WI38 (cell line): ENCODE measurements around the gene LAMA3.

Experiments used
- H3K4me3 ChIP-seq: 2 replicates; pipeline ENCODE4 v1.5.1; 2011; ENCODE audit warnings: low read depth, mild to moderate bottlenecking, control low read depth, low read length
- TF ChIP-seq, protein P1 (sequence below): IDR thresholded peaks from 2 replicates; pipeline ENCODE4 v1.5.1; 2012; ENCODE audit warnings: low read depth, mild to moderate bottlenecking, control low read depth, low read length

The LAMA3 gene

DNA sequence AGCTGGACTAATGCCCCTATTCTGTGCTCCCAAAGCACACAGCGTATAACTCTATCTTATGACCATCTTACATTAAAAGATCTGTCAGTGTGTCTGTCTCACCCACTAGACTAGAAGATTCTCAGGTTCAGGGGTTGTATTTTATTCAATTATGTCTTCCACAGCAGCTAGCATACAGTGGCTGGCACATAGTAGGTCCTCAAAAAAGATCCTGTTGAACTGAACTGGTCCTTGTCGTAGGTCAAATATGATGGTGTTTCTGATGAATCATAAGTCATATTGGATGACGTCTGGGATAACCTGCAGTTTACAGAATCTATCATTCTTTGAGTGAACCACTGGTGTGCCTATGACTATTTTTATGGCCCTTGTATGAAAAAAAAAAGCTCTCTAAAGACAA lies 314.0 kb downstream of the LAMA3 start:
- no peak overlapping the region for H3K4me3 ChIP-seq
- TF ChIP-seq, protein P1, sequence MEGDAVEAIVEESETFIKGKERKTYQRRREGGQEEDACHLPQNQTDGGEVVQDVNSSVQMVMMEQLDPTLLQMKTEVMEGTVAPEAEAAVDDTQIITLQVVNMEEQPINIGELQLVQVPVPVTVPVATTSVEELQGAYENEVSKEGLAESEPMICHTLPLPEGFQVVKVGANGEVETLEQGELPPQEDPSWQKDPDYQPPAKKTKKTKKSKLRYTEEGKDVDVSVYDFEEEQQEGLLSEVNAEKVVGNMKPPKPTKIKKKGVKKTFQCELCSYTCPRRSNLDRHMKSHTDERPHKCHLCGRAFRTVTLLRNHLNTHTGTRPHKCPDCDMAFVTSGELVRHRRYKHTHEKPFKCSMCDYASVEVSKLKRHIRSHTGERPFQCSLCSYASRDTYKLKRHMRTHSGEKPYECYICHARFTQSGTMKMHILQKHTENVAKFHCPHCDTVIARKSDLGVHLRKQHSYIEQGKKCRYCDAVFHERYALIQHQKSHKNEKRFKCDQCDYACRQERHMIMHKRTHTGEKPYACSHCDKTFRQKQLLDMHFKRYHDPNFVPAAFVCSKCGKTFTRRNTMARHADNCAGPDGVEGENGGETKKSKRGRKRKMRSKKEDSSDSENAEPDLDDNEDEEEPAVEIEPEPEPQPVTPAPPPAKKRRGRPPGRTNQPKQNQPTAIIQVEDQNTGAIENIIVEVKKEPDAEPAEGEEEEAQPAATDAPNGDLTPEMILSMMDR = no peak

DNA sequence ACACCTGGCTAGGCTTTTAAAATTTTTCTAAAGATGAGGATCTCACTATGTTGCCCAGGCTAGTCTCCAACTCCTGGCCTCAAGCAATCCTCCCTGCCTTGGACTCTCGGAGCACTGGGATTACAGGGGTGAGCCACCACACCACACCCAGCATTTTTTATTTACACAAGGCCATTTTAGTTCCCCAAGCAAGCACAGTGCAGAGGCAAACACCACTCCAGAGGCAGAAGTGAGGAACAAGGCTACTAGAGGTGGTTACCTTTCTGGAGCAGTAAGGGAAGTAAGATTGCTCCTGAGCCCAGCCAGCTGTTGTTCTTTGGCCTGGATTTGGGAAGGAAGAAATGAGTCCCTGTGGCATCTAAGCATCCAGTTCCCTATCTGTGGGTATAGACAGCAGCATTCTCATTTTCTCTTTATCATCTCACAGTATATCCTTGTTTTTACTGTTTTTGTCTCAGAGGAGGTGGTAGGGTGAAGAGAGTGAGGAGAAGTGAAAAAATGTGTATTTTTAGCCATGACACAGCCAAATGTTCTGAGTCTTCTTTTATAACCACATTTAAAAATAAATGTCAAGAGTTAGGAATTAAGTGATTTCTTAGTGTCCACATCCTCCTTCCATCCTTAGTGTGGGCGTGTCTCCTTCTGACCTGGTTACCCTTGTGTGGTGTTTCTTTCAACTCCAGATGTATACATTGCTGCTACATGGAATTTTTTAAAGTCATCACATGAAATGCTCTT lies 314.8 kb downstream of the LAMA3 start:
- no peak overlapping the region for H3K4me3 ChIP-seq
- TF ChIP-seq, protein P1 = no peak
